HG03571 (cell line): ENCODE measurements around the gene ANTXR2.
"Not testable (repeated sequence)": the region's sequence is repeated elsewhere in the genome, so short reads cannot be mapped to it uniquely, and the experiment has no call there.

ENCODE experiments used
- ATAC-seq: cut with Tn5 transposase; IDR thresholded peaks from one replicate; pipeline ENCODE4 v1.9.1; 2021; ENCODE audit not compliant: unreplicated experiment

Gene ANTXR2

DNA sequence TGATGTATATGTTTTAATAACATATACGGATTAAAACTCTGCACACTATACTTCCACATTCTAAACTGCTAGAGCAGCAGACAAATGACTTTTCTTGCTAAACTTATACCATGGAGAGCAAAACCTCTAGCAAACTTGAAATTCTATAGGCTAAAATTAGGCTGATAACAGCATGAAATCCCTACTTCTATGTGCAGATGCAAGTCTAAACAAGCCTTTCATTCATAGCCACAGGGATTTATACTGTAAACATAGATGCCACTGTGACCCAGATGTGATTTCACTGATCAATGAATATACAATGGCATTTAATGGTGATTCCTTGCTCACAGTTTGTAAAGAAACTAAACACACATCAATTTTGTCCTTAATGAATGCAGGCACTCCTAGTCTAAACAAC is 151.0 kb downstream of the ANTXR2 start:
- no peak for ATAC-seq

DNA sequence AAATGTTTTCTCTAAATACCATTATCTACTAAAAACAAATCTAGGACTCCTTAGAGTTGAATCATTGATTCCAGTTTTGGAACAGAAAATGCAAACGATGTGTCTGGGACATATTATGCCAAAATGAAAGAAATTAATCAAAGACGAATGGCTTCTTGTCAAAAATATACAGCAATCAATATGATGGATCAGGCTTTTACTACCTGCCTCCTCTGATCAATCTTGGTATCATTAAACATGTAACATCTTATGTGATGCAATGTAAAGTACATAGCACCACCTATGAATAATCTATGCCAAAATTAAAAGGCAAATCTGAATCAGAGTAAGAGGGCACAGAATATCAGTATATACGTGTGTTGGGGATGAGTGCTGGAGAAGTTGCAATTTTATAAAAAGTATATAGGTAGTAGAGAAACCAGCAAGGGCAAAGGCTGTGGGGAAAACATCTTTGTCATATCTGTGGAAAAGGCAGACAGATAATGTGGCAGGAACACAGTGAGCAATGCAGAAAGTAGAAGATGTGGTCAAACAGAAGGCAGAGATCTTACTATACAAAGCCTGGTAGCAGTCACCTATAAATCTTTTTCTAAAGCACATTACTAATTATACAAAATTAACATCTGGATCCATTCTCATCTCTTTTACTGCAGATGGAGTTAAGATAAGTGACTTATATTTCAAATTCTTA is 152.7 kb downstream of the ANTXR2 start:
- no peak for ATAC-seq

DNA sequence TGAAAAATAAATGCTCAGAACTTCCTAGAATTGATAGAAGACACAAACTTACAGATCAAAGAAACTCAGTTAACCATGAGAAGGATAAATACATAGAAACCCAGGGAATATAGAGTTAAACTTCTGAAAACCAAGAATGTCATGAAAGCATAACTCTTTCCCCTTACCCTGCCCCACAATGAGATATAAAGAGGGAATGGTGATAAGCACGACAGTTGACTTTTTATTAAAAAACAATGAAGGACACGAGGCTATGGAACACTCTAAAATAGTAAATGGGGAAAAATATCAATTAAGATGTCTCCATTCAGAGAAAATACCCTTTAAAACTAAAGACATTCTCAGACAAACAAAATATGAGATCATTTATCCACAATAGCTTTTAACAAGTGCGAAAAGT is 154.7 kb downstream of the ANTXR2 start:
- ATAC-seq: no peak

DNA sequence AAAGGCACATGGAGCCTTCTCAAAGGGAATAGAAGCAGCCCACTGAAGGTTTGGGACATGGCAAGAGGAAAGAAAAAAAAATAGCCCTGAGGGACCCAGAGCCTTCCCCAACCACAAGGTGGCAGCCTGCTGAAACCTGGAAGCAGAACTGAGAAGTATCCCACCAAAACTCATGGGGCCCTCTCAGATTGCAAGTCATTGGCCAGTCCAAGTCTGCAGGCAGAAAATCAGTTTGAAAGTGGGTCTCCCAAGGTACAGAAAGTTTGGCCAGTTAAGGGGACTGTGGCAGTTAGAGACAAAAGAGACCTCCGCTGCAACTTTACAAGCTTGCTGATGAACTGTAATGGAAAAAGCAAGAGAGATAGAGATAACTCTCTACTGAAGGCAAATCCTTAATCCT is 155.8 kb downstream of the ANTXR2 start:
- ATAC-seq: peak; percentile 68

DNA sequence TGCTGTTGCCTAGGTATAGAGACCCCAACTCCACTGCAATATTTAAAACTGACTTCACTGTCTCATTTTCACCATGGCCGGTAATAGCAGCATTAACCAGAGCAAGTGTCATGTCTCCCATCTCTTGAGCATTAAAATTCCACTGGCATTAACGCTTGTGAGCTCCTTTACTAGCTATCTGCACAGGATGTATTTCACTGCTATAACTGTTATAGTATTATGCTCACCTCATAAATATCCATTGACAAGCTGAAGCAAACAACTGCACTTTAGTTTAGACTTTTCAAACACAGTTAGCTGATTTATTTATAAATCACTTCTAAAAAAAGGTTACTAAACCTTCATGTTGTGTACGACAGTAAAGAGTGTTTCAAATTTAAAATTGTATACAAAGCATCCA is 157.8 kb downstream of the ANTXR2 start:
- no peak for ATAC-seq

DNA sequence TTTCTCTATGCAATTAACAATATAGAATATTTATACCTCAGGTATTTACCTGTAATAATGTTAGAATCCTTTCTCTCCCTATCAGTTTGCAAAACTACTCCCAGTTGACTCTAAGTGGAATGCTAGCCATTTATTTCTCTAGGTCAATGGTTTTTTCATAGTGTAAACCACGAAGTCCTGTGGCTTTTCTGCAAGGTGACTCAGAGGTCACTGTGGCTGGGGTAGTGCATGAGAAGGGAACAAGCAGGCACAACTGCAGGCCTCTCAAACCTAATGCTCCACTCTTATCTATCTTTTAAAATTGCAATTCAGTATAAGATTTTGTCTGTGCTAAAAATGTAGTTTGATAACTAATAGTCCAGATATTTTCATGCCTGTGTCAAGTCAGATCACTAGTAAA is 159.4 kb downstream of the ANTXR2 start:
- no peak for ATAC-seq

DNA sequence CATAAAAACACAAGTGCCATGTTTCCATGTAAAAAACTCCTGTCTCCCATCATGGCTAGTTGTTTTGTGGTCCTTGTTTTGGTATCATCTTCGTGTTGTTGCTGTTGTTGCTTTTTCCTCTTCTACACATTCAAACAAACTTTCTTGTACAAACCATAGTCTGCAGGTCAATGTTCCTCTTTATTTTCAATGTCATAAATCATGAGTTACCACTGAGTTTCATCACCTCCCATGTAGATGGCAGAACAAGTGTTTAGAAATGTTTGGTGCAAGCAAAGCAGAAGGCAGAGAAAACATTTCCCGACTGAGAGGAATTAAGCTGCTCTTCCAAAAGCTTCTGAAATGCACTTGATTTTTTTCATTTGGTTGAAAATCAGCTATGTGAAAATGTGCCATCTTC is 166.0 kb downstream of the ANTXR2 start:
- ATAC-seq: no peak

DNA sequence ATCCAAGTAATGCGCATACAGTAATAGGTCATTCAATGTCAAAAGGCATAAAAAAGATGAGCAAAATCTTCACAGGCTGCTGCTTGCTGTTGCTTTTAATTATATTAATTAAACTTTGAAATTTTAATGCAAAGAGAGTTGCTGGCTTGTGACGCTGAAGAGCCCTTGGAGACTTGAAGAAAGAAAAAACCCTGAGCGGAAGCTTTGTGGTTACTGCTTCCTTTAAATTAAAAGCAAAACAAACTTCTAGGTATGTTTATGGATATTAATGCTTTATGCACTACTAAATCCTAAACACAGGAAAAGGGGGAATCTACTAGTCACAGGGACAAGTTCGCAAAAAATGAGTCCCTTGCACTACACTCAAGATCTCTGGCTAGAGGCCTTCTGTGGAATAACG is 166.7 kb downstream of the ANTXR2 start:
- no peak for ATAC-seq

DNA sequence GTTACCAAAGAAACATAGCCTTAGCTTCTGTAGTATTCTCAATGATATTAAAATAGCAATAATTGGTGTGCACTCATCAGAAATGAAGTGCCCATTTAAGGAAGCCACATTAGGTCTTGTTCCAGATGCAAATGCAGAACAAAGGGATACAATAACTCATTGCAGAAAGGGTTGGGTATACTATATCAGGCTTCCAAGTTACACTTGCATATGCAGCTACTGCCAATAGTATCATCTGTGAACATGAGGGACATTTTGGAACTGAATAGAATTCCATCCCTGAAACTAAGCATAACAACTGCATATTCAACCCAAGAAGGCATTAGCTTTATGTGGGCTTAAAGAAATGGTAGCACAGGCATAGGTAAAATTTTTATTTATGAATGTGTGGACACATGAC is 167.8 kb downstream of the ANTXR2 start:
- ATAC-seq: no peak

DNA sequence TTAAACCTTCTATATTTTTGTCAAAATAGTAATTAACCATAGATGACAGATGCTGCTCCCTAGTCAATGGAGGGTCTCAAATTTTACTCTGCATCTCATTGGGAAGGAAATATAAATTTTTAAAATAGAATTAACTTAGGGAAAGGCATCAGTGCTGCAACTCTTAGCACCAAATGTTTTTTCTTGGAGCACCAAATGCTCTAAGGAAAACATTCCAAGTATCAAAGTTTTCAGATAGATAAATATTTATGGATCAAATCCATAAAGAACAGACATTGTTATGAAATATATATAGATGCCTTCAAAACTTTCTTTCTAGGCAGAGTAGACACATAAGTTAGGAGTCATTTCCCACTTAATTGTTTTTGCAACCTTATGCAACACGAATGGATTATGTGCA is 168.7 kb downstream of the ANTXR2 start:
- no peak for ATAC-seq

DNA sequence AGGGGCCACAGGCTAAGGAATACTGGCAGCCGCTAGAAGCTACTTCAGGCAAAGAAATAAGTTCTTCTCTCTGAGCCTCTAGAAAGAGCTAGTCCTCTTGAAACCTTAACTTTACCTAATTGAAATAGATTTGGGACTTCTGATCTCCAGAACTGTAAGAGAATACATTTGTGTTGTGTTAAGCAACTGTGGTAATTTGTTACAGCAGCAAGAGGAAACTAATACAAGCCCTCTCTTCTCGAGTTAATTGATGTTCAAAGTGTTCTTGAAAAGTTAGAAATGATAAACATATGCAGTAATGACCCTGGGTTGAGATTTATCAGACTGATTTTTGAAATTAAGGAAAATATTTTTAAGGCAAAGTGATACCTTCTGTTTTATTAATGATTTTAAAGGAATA is 172.8 kb downstream of the ANTXR2 start:
- no peak for ATAC-seq

DNA sequence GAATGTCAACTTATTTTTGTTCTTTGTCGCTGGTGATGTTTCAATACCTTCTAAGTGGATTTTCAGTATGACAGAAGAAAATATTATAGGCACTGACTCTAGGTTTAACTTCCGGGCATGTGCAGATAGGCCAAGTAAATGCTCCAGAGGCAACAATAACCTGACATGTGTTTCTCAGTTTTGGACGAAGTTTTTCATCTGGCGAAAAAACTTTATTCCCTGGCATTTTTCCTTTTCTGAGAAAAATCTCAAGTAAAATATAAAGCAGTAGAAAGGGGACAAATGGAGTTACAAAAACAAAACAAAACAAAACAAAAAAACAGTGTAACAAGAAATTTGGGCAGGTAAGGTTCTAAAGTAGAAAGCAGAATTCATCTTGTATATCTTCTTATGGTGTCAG is 173.5 kb downstream of the ANTXR2 start:
- ATAC-seq: no peak

DNA sequence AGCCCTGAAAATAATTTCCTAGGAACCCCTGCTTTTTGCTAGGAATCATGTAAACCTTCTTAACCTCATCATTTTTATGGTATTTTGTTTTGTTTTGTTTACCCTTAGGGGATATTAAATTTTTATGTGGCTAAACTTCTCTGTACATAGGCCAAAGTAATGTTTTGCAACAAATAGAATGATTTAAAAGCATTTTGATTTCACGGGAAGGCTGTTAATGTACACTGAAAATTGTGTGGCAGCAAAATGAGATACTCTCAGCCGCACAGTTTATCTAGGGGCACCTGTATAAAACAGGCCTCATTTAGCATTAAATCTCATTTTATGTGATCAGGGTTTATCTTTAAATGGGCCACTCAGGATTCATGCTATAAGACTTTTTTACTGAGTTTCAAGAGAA is 175.0 kb downstream of the ANTXR2 start:
- no peak for ATAC-seq

DNA sequence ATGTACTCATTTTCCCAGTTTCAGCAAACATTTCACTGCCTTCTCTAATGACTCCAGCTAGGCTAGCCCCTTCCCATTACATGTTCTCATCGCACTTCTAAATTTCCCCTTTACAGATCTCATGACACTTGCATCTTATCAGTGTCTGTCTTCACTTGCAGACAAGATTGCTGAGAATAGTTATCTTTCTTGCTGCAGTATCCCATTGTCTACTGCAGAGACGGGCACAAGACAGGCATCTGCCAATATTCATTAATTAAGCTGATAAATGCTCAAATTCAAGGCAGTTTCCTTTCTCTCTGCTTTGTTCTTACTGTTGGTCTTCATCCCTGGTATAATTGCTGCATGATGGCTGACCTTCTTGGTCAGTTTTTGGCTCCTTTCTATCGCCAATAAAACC is 175.9 kb downstream of the ANTXR2 start:
- no peak for ATAC-seq

DNA sequence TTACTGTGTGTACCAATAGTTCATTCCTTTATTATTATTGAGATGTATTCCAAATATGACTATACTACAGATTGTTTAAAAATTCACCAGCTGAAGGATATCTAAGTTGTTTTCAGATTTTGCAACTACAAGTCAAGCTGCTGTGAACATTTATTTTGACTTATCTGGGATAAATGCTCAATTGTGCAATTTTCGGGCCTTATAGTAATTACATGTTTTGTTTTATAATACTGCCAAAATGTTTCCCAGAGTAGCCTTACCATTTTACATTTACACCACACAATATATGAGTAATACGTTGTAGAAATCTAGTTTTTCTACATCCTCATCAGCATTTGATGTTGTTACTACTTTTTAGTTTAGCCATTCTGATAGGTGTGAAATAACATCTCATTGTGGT is 179.6 kb downstream of the ANTXR2 start:
- no peak for ATAC-seq

DNA sequence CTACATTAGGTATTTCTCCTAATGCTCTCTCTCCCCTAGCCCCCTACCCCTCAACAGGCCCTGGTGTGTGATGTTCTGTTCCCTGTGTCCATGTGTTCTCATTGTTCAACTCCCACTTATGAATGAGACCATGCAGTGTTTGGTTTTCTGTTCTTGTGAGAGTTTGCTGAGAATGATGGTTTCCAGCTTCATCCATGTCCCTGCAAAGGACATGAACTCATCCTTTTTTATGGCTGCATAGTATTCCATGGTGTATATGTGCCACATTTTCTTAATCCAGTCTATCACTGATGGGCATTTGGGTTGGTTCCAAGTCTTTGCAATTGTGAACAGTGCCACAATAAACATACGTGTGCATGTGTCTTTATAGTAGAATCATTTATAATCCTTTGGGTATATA is 184.0 kb downstream of the ANTXR2 start:
- ATAC-seq: not testable (repeated sequence)

DNA sequence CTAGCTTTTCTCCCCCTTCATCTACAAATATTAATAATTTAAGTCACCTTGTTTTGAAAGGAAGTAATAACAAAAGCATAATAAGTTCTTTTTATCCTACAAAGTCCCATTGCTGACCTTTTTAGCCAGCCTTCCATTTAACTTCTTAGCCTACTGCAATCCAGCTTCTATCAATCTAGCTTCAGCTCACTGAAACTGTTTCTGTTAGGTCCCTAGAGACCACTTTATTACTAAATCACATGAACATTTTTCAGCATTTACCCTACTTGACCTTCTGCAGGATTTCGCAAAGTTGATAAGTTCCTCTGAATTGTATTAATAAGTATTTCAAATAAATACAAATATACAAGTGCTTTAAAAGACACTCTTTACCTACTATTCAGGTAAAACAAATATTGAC is 186.5 kb downstream of the ANTXR2 start:
- no peak for ATAC-seq

DNA sequence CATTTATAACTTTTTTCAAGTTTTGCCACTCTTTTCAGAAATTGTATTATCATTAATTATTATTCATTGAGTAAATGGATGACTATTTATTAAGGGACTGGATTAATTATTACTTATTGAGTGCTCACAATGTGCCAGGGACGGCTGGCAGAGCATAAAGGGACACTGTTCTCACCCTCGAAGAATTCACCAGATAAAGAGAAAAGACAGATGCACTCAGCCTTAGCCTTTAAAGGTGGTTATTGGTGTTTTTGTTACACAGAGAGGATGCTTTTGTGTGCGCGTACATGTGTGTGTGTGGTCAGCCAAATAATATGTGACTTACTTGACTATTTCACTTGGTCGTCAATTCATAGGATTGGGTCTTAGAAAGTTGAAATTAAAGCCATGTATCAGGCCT is 187.0 kb downstream of the ANTXR2 start:
- no peak for ATAC-seq

DNA sequence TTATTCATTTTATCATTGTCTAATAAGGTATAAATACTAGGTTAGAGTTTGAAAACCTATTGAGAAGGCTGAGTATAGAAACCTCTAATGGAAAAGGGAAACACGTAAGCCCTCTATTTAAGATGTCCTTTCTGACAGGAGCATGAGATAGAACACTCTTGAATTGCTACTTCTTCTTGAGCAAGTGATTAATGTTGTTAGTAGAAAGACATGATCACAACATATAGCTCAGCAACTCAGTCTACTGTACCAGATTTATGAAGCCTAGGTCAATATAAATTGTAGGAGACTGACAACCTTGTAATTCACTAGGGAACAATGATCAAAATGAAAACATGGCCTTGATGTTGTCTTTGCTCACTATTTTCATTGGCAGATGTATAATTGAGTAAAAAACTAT is 189.7 kb downstream of the ANTXR2 start:
- no peak for ATAC-seq

DNA sequence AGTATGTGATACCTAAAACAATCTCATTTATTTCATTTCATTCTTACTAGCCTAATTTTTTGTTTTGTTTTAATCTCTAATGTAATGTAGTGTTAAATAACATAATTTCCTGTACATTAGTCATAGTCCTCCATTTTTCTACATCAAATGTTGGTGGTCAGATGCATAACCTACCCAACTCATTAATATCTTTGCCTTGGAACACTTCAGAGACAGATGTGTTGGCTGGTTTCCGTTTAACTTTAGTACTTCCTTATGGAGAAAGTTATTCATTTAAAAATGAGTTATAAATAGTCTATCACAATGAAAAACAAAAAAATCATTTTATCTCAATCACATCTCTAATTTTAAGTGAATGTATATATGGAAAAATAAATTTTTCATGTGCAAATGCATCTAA is 190.2 kb downstream of the ANTXR2 start:
- no peak for ATAC-seq

DNA sequence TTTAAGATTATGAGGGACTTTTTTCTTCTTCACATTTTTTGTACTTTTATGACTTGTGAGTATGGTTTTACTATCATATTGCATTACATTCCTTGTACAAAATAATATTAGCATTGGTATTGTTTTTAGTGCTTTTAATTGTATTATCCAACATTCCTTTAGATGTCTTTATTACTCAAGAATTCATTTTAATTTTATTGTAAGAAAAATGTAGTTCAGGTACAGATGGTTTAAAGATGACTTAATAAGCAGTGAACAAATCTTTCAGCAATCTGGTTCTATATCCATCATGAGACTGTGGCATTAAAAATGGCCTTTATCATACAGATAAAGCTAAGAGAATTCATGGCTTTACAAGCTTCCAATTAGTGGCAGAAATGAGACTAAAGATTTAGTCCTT is 191.6 kb downstream of the ANTXR2 start:
- ATAC-seq: no peak

DNA sequence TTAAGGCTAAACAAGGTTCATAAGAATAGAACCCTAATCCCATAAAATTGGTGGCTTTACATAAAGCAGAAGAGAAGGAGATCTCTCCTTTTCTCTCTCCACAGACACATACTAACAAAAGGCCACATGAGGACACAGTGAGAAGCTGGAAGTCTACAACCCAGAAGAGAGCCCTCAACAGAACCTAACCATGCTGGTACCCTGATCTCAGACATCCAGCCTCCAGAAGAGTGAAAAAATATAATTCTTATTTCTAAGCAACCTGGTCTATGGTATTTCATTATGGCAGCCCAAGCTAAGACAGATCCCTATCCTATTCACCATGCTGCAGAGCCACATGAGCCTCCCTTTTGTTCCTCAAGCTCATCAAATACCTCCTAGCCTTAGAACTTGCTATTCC is 195.5 kb downstream of the ANTXR2 start:
- no peak for ATAC-seq

DNA sequence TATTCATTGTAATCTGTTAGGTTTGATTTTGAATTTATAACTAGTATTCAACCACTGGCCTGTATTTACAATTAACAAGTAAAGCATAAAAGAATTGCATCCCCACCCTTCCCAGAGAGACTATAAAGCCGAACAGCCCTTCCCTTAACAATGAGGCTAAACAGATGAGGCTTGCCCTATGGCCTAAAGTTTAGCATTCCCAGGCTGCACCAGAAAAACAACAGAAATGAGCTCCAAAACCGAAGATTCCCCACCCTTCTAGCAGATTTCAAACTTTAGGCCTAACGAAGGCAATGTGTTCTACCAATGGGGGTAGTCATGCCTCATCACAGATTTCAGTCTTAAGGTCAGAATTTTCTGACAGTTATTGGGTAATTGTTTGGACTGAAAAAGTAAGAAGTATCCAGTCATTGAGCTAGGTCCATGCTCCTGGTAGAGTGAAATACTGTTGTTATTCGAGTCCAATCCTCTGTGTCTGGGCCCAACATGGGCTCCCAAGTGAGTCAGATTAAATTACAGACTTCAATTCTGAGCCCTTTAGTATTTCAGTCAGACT is 197.6 kb downstream of the ANTXR2 start:
- ATAC-seq: no peak
